ENCODE data around the gene MOB1A.

Gene MOB1A

DNA sequence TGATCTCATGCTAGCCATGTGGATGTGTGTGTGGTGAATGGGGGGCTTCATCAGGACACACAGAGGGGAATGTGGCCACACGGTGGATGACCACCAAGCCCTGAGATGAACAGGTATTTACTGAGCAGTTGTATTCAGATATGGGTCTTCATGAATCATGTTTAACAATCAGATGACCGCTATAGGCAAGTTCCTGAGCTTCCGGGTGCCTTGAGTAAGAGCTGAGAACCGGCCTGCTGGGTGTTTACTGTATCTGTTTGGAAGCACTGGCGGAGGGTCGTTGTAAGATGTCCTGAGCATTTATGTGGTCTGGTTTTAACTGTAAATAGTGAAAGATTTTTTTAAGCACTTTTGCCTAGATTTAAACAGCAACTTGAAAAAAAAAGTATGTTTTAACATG is 74.9 kb downstream of the MOB1A start:
- no peak for DNase-seq (ENCODE audit: low read depth in 2 of 2)
